Choroid plexus epithelial cell (primary cell): Measurements from ENCODE around the gene PPIL1.

Source experiments
- DNase-seq: peaks from one replicate; pipeline ENCODE4 v3.0.0-alpha.2; 2010; ENCODE audit warnings: low read depth
- H3K4me3 ChIP-seq: 2 replicates; pipeline ENCODE4 v1.5.1; 2011; ENCODE audit warnings: low read depth, mild to moderate bottlenecking, control low read depth, low read length, moderate library complexity
- CTCF ChIP-seq: conservative IDR thresholded peaks from 2 replicates; pipeline ENCODE4 v1.5.1; 2011; ENCODE audit warnings: low read depth, mild to moderate bottlenecking, control low read depth, inconsistent platforms, low read length, moderate library complexity

Gene PPIL1

GRCh38 chr6:36915599-36915998 lies 41.0 kb upstream of the PPIL1 start:
- DNase-seq = peak; percentile 51

GRCh38 chr6:36914227-36914794 lies 39.7 kb upstream of the PPIL1 start:
- TF ChIP-seq CTCF = peak; percentile 55
- no peak overlapping the region for H3K4me3 ChIP-seq
- DNase-seq = peak; percentile 63

More at GRCh38 chr6:36915599-36915998, 41.0 kb upstream of the PPIL1 start:
- no peak for TF ChIP-seq CTCF
- H3K4me3 ChIP-seq = no peak overlapping the region

DNA sequence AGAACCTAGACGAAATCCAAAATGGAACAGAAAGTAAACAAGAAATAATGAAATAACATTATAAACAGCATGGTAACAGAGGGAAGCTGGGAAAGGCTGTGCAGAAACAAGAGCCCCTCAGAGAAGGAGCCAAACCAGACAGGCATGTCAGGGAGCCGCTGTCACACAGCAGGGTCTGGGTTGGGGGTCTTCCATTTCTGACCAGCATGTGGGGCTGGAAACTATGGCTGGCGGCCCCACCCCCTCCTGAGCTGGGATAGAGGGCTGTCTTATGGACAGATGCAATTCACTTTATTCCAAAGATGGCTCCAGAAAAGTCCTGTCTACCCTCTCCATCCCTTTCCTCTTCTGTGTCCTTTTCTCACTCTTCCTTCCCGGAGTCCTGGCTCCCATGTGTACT lies 38.5 kb upstream of the PPIL1 start:
- H3K4me3 ChIP-seq = no peak overlapping the region
- no peak for DNase-seq
- TF ChIP-seq CTCF = no peak

DNA sequence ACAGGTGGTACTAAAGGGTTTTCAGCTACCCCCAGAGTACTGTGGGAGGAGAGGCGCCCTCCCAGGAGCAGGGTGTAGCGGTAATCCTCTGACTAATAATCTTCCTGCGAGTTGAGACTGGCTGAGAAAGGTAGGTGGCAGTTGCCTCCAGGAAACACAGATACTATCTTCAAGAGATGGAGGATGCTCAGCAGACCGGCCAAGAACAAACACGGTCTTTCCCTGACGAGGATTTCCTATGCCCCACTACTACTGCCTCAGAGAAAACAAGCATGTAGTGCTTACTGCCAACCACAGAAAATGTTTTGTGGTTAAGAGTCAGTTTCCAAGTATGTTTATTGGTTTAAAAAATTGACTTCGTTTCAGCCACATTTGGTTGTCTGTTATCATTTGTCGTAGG lies 38.0 kb upstream of the PPIL1 start:
- H3K4me3 ChIP-seq = no peak overlapping the region

GRCh38 chr6:36912030-36912454 lies 37.4 kb upstream of the PPIL1 start:
- no peak overlapping the region for H3K4me3 ChIP-seq
- DNase-seq = no peak
- no peak for TF ChIP-seq CTCF

More for the DNA sequence above, 38.0 kb upstream of the PPIL1 start:
- DNase-seq = peak; percentile 94
- TF ChIP-seq CTCF = peak; percentile 40

- TF ChIP-seq CTCF = no peak
- no peak for DNase-seq
- H3K4me3 ChIP-seq = no peak overlapping the region
Observed at GRCh38 chr6:36908747-36909146, 34.1 kb upstream of the PPIL1 start.

GRCh38 chr6:36907781-36908180 lies 33.2 kb upstream of the PPIL1 start:
- DNase-seq = peak; percentile 51
- H3K4me3 ChIP-seq = no peak overlapping the region
- no peak for TF ChIP-seq CTCF
